VCaP (cell line): ENCODE measurements around the gene TARS2.

ENCODE experiments used
- H3K27ac ChIP-seq: fragments of 450-650 bp; 2 replicates; pipeline ENCODE4 v1.5.1; 2017
- TF ChIP-seq, protein P1 (sequence below): fragments of 450-650 bp; conservative IDR thresholded peaks from 2 replicates; pipeline ENCODE4 v1.5.1; 2017; ENCODE audit warnings: mild to moderate bottlenecking, moderate library complexity

Gene TARS2

GRCh38 chr1:150507912-150508864 is 21.0 kb downstream of the TARS2 start, which contains the start of gene ECM1:
ECM1 (plus strand) TSS chr1:150508109; CDS start chr1:150508210, 101 bp downstream.
- TF ChIP-seq, protein P1, sequence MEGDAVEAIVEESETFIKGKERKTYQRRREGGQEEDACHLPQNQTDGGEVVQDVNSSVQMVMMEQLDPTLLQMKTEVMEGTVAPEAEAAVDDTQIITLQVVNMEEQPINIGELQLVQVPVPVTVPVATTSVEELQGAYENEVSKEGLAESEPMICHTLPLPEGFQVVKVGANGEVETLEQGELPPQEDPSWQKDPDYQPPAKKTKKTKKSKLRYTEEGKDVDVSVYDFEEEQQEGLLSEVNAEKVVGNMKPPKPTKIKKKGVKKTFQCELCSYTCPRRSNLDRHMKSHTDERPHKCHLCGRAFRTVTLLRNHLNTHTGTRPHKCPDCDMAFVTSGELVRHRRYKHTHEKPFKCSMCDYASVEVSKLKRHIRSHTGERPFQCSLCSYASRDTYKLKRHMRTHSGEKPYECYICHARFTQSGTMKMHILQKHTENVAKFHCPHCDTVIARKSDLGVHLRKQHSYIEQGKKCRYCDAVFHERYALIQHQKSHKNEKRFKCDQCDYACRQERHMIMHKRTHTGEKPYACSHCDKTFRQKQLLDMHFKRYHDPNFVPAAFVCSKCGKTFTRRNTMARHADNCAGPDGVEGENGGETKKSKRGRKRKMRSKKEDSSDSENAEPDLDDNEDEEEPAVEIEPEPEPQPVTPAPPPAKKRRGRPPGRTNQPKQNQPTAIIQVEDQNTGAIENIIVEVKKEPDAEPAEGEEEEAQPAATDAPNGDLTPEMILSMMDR = no peak
- no peak within 1 kb of the TSS for H3K27ac ChIP-seq

DNA sequence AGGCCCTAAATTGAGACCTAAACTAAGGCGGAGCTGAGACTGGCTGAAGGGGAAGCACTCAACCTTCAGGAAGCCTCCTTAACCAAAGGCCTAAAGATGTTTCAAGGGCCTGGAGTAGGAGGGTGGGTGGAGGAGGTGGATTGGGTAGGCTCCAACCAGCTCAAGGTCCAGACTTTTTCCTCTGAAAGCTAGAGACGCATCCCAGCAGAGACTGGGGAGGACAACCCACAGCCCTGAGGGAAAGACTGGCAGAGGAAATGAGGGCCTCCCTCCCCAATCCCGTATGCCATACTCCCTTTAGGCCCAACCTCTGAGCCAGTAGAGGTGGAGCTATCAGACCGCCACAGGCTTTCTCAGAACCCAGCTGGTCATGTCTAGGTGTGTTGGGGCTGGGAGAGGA is 21.8 kb downstream of the TARS2 start:
- H3K27ac ChIP-seq = no peak overlapping the region
- TF ChIP-seq, protein P1 = no peak

GRCh38 chr1:150511551-150511950 is 24.3 kb downstream of the TARS2 start:
- no peak overlapping the region for H3K27ac ChIP-seq
- TF ChIP-seq, protein P1 = no peak

DNA sequence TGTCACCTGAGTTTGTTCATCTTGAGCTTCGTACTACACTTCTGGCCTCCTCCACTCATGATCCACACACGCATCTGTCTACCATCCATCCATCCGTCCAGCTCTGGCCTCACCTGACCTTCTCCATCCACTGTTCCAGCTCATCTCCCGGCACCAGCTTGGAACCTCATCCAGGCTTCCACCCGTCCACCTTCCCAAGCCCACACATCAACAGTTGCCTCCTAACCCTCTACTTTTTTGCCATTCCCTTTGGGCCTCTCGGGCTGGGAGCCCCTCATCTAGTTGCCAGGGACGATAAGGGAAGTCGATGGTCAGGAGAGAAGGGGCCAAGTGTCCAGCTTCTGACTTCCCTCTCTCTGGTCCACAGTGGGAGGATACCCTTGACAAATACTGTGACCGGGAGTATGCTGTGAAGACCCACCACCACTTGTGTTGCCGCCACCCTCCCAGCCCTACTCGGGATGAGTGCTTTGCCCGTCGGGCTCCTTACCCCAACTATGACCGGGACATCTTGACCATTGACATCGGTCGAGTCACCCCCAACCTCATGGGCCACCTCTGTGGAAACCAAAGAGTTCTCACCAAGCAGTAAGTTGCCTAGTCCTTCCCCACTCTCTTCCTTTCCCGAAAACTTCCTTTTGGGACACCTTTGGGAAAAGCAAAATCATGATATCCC is 24.9 kb downstream of the TARS2 start:
- TF ChIP-seq, protein P1 = no peak

GRCh38 chr1:150512846-150513245 is 25.6 kb downstream of the TARS2 start:
- TF ChIP-seq, protein P1 = no peak
- H3K27ac ChIP-seq = no peak overlapping the region

More for the DNA sequence above, 24.9 kb downstream of the TARS2 start:
- H3K27ac ChIP-seq = no peak overlapping the region

DNA sequence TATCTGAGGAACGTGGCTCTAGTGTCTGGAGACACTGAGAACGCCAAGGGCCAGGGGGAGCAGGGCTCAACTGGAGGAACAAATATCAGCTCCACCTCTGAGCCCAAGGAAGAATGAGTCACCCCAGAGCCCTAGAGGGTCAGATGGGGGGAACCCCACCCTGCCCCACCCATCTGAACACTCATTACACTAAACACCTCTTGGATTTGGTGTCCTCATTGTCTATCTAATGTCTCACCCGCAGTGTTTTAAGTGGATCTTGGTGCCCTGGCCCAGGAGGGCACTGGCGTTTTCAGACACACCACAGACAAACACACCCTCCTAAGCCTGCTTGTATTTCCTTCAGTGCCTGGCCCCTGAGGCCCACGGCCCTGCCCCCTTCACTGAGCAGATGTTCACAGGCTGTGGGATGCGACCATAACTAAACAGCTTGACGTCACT is 26.2 kb downstream of the TARS2 start:
- H3K27ac ChIP-seq = no peak overlapping the region
- TF ChIP-seq, protein P1 = no peak

DNA sequence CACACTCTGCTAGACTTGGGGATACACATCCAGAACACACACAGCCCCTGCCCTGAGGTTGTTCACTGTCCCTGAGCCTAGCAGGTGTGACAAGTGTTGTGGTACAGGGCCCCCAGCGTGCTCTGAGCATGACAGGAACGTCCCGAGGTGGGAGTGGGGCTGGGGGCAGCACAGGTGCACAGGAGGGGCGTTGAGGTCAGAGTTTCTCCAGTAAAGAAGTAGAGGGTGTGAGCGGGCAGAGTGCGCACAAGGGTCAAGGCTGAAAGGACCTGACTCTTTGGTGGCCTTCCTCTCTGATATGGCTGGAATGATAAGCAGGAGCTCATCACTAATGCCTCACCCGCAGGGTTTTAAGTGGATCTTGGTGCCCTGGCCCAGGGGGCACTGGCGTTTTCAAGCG is 27.0 kb downstream of the TARS2 start:
- H3K27ac ChIP-seq = peak overlapping the region; percentile 84; the same call in 1 of the 2 replicates
- TF ChIP-seq, protein P1 = no peak
